Measurements from ENCODE around the gene KIAA0753.

KIAA0753 gene

GRCh38 chr17:6677946-6678345, 37.4 kb upstream of the KIAA0753 start:
- peaks cover 57% of the 10 kb centered on the region for H3K27me3 ChIP-seq (ENCODE audit: control insufficient read depth, insufficient read depth, low read length)

GRCh38 chr17:6677158-6677831, 36.8 kb upstream of the KIAA0753 start:
- Histone ChIP-seq H3K4me1 (ENCODE audit: control insufficient read depth, insufficient read depth, low read length) (no peaks in the 10 kb centered on the region), H3K27me3 (ENCODE audit: control insufficient read depth, insufficient read depth, low read length) (peaks cover 54% of the 10 kb centered on the region), H3K9me3 (replicated peaks; ENCODE audit: low read length) (no peaks in the 10 kb centered on the region), H3K4me2 (ENCODE audit: low read length) (no peak overlapping the region), H3K36me3 (ENCODE audit: insufficient read depth, low read length) (no peaks in the 10 kb centered on the region), H3K9ac (ENCODE audit: low read depth, low read length) (no peak overlapping the region), H3K4me3 (ENCODE audit: low read length) (no peak overlapping the region)

More at GRCh38 chr17:6677946-6678345, 37.4 kb upstream of the KIAA0753 start:
- Histone ChIP-seq H3K4me3 (ENCODE audit: low read length) (no peak overlapping the region), H3K9ac (ENCODE audit: low read depth, low read length) (no peak overlapping the region), H3K36me3 (ENCODE audit: insufficient read depth, low read length) (no peaks in the 10 kb centered on the region), H3K4me2 (ENCODE audit: low read length) (no peak overlapping the region), H3K9me3 (replicated peaks; ENCODE audit: low read length) (no peaks in the 10 kb centered on the region), H3K4me1 (ENCODE audit: control insufficient read depth, insufficient read depth, low read length) (no peaks in the 10 kb centered on the region)

GRCh38 chr17:6676802-6677157, 36.3 kb upstream of the KIAA0753 start:
- Histone ChIP-seq H3K4me1 (ENCODE audit: control insufficient read depth, insufficient read depth, low read length) (no peaks in the 10 kb centered on the region), H3K36me3 (ENCODE audit: insufficient read depth, low read length) (no peaks in the 10 kb centered on the region), H3K9me3 (replicated peaks; ENCODE audit: low read length) (no peaks in the 10 kb centered on the region), H3K9ac (ENCODE audit: low read depth, low read length) (no peak overlapping the region), H3K4me3 (ENCODE audit: low read length) (no peak overlapping the region), H3K4me2 (ENCODE audit: low read length) (no peak overlapping the region), H3K27me3 (ENCODE audit: control insufficient read depth, insufficient read depth, low read length) (peaks cover 49% of the 10 kb centered on the region)

- no peaks in the 10 kb centered on the region for H3K36me3 ChIP-seq (ENCODE audit: insufficient read depth, low read length)
- no peaks in the 10 kb centered on the region for H3K4me1 ChIP-seq (ENCODE audit: control insufficient read depth, insufficient read depth, low read length)
- H3K4me3 ChIP-seq (ENCODE audit: low read length): no peak overlapping the region
- peaks cover 37% of the 10 kb centered on the region for H3K27me3 ChIP-seq (ENCODE audit: control insufficient read depth, insufficient read depth, low read length)
- H3K9ac ChIP-seq (ENCODE audit: low read depth, low read length): no peak overlapping the region
- H3K9me3 ChIP-seq (replicated peaks; ENCODE audit: low read length): no peaks in the 10 kb centered on the region
- H3K4me2 ChIP-seq (ENCODE audit: low read length): no peak overlapping the region
Observed at GRCh38 chr17:6675201-6675825, 34.8 kb upstream of the KIAA0753 start.

GRCh38 chr17:6674586-6674985, 34.1 kb upstream of the KIAA0753 start:
- H3K4me2 ChIP-seq (ENCODE audit: low read length): no peak overlapping the region
- H3K36me3 ChIP-seq (ENCODE audit: insufficient read depth, low read length): no peaks in the 10 kb centered on the region
- H3K9me3 ChIP-seq (replicated peaks; ENCODE audit: low read length): no peaks in the 10 kb centered on the region
- no peak overlapping the region for H3K4me3 ChIP-seq (ENCODE audit: low read length)
- no peak overlapping the region for H3K9ac ChIP-seq (ENCODE audit: low read depth, low read length)
- H3K4me1 ChIP-seq (ENCODE audit: control insufficient read depth, insufficient read depth, low read length): no peaks in the 10 kb centered on the region
- peaks cover 41% of the 10 kb centered on the region for H3K27me3 ChIP-seq (ENCODE audit: control insufficient read depth, insufficient read depth, low read length)

GRCh38 chr17:6671431-6671830, 30.9 kb upstream of the KIAA0753 start:
- no peak overlapping the region for H3K4me2 ChIP-seq (ENCODE audit: low read length)
- no peak overlapping the region for H3K4me3 ChIP-seq (ENCODE audit: low read length)
- no peak overlapping the region for H3K9ac ChIP-seq (ENCODE audit: low read depth, low read length)
- peaks cover 38% of the 10 kb centered on the region for H3K27me3 ChIP-seq (ENCODE audit: control insufficient read depth, insufficient read depth, low read length)
- H3K9me3 ChIP-seq (replicated peaks; ENCODE audit: low read length): no peaks in the 10 kb centered on the region
- no peaks in the 10 kb centered on the region for H3K36me3 ChIP-seq (ENCODE audit: insufficient read depth, low read length)
- no peaks in the 10 kb centered on the region for H3K4me1 ChIP-seq (ENCODE audit: control insufficient read depth, insufficient read depth, low read length)

GRCh38 chr17:6670999-6671398, 30.5 kb upstream of the KIAA0753 start:
- H3K4me2 ChIP-seq (ENCODE audit: low read length): no peak overlapping the region
- H3K9me3 ChIP-seq (replicated peaks; ENCODE audit: low read length): no peaks in the 10 kb centered on the region
- peaks cover 35% of the 10 kb centered on the region for H3K27me3 ChIP-seq (ENCODE audit: control insufficient read depth, insufficient read depth, low read length)
- no peak overlapping the region for H3K9ac ChIP-seq (ENCODE audit: low read depth, low read length)
- H3K4me1 ChIP-seq (ENCODE audit: control insufficient read depth, insufficient read depth, low read length): no peaks in the 10 kb centered on the region
- no peaks in the 10 kb centered on the region for H3K36me3 ChIP-seq (ENCODE audit: insufficient read depth, low read length)
- H3K4me3 ChIP-seq (ENCODE audit: low read length): no peak overlapping the region

DNA sequence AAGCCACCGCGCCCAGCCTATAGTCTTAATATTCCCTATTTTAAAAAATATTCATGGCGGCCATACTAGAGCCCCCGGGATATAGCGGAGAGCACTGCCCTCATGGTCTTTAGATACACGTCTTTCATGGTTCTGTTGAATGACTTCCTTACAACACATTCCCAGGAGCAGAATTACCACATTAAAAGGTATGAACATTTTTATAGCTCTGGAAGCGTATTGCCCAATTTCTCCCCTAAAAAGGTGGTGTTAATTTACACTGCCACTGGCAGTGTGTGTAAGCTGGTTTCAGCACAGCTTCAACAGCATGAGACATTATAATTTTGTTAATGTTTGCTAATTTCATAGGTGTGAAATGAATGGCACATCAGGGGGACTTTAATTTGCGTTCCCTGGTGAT, 30.1 kb upstream of the KIAA0753 start:
- no peak overlapping the region for H3K4me3 ChIP-seq (ENCODE audit: low read length)
- H3K4me2 ChIP-seq (ENCODE audit: low read length): no peak overlapping the region
- H3K9ac ChIP-seq (ENCODE audit: low read depth, low read length): no peak overlapping the region
- H3K27me3 ChIP-seq (ENCODE audit: control insufficient read depth, insufficient read depth, low read length): peaks cover 35% of the 10 kb centered on the region
- H3K9me3 ChIP-seq (replicated peaks; ENCODE audit: low read length): no peaks in the 10 kb centered on the region
- no peaks in the 10 kb centered on the region for H3K4me1 ChIP-seq (ENCODE audit: control insufficient read depth, insufficient read depth, low read length)
- no peaks in the 10 kb centered on the region for H3K36me3 ChIP-seq (ENCODE audit: insufficient read depth, low read length)

DNA sequence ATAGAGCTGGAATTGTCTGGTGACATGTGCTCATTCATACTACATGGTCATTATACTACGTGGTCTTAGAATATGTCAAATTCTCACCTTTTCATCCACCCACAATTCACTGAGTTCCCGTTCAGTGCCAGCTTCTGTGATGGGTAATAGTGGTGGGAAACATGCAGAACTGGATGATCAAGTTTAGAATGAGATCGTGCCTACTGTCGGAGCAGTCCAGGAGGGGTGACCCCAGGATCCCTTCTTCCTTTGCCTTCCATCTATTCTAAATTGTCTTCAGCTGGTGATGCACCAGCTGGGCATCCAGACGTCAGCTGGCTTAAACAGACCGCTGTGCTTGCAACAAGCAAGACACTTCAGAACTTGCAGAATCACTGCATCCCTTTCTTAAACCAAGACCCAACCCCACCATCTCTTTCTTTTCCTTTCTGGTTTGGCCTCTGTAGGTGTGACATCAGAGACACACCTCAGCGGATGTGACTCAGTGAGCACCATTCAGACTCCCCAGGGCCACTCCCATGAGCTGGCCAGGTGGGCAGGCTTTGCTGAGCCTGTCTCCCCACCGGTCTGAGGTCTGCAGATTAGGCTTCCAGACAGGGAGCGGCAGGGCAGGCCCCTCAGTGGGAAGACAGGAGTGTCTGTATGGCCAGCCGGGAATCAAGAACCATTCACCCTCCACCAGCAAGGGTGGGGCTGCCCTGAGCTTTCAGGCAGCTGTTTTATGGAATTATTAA, 29.1 kb upstream of the KIAA0753 start:
- no peaks in the 10 kb centered on the region for H3K9me3 ChIP-seq (replicated peaks; ENCODE audit: low read length)
- no peak overlapping the region for H3K4me3 ChIP-seq (ENCODE audit: low read length)
- H3K4me1 ChIP-seq (ENCODE audit: control insufficient read depth, insufficient read depth, low read length): no peaks in the 10 kb centered on the region
- H3K9ac ChIP-seq (ENCODE audit: low read depth, low read length): no peak overlapping the region
- H3K4me2 ChIP-seq (ENCODE audit: low read length): no peak overlapping the region
- H3K27me3 ChIP-seq (ENCODE audit: control insufficient read depth, insufficient read depth, low read length): peaks cover 35% of the 10 kb centered on the region
- no peaks in the 10 kb centered on the region for H3K36me3 ChIP-seq (ENCODE audit: insufficient read depth, low read length)

DNA sequence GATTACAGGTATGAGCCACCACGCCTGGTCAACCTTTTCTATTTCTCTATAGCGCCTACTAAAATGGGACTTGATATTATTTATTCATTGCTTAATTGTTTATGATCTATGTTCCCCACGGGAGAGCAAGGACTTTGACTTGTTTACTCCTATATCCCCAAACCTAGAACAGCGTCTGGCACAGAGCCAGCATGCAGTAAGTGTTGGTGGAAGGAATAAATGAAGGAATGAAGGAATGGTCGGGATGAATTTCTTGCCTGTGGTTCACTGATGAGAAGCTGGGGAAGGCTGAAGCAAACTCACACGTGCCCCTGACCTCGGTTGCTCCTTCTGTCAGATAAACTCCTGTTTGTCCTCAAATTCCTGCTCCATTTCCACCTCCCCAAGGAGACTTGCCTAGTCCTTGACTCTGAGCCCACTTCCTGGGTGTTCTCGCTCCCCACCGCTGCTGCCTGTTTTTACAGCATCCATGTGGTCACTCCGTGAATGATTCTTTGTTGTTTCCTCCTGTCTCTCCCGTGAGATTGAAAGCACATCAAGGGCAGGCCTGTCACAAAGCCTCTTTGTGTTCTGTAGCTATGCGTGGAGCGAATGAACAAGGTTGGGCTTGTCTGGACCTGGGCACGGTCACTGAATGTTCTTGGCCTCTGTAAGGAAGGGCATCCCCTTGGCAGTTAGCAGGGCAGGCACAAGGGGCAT, 28.4 kb upstream of the KIAA0753 start:
- no peak overlapping the region for H3K9ac ChIP-seq (ENCODE audit: low read depth, low read length)
- no peaks in the 10 kb centered on the region for H3K4me1 ChIP-seq (ENCODE audit: control insufficient read depth, insufficient read depth, low read length)
- H3K9me3 ChIP-seq (replicated peaks; ENCODE audit: low read length): no peaks in the 10 kb centered on the region
- H3K4me3 ChIP-seq (ENCODE audit: low read length): no peak overlapping the region
- no peak overlapping the region for H3K4me2 ChIP-seq (ENCODE audit: low read length)
- peaks cover 35% of the 10 kb centered on the region for H3K27me3 ChIP-seq (ENCODE audit: control insufficient read depth, insufficient read depth, low read length)
- H3K36me3 ChIP-seq (ENCODE audit: insufficient read depth, low read length): no peaks in the 10 kb centered on the region

DNA sequence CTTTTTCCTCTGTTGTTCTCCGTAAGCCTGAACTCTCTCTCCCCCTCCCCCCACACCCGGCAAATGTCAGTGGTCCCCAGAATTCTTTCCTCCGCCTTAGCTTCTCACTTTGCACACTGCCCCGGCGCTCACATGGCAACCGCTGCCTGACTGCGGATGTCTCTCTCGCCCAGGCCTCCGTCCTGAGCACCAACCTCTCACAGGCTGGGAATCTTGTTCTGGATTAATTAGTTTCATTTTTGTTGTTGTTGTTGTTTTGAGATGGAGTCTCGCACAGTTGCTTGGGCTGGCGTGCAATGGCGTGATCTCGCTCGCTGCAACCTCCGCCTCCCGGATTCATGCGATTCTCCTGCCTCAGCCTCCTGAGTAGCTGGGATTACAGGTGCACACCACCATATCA, 27.7 kb upstream of the KIAA0753 start:
- no peak overlapping the region for H3K4me3 ChIP-seq (ENCODE audit: low read length)
- H3K9ac ChIP-seq (ENCODE audit: low read depth, low read length): no peak overlapping the region
- H3K36me3 ChIP-seq (ENCODE audit: insufficient read depth, low read length): no peaks in the 10 kb centered on the region
- no peaks in the 10 kb centered on the region for H3K4me1 ChIP-seq (ENCODE audit: control insufficient read depth, insufficient read depth, low read length)
- H3K27me3 ChIP-seq (ENCODE audit: control insufficient read depth, insufficient read depth, low read length): peaks cover 33% of the 10 kb centered on the region
- no peak overlapping the region for H3K4me2 ChIP-seq (ENCODE audit: low read length)
- H3K9me3 ChIP-seq (replicated peaks; ENCODE audit: low read length): no peaks in the 10 kb centered on the region

All from skeletal muscle satellite cell (primary cell).